Activated T-cell treated with anti-CD3 and anti-CD28 coated beads, Interleukin-2, amount 50 U/mL, for 24 hours (primary cell): ENCODE data around the gene AFAP1L1.

ENCODE experiments used
- DNase-seq: peaks from one replicate; pipeline ENCODE4 v3.0.0-alpha.2; 2020
- H3K27ac Mint-ChIP-seq: 2 replicates; pipeline ENCODE4 v1.8.0; 2020; ENCODE audit warnings: mild to moderate bottlenecking, mixed read lengths
- H3K27me3 Mint-ChIP-seq: 2 replicates; pipeline ENCODE4 v1.8.0; 2020; ENCODE audit warnings: mixed read lengths
- H3K36me3 Mint-ChIP-seq: 2 replicates; pipeline ENCODE4 v1.8.0; 2020; ENCODE audit warnings: low read depth, mixed read lengths
- H3K4me1 Mint-ChIP-seq: 2 replicates; pipeline ENCODE4 v1.8.0; 2020; ENCODE audit warnings: low read depth, mixed read lengths
- H3K4me3 Mint-ChIP-seq: 2 replicates; pipeline ENCODE4 v1.8.0; 2020; ENCODE audit warnings: mild to moderate bottlenecking, moderate library complexity, mixed read lengths
- H3K9me3 Mint-ChIP-seq: 2 replicates; pipeline ENCODE4 v1.8.0; 2020; ENCODE audit warnings: mixed read lengths

Gene AFAP1L1

DNA sequence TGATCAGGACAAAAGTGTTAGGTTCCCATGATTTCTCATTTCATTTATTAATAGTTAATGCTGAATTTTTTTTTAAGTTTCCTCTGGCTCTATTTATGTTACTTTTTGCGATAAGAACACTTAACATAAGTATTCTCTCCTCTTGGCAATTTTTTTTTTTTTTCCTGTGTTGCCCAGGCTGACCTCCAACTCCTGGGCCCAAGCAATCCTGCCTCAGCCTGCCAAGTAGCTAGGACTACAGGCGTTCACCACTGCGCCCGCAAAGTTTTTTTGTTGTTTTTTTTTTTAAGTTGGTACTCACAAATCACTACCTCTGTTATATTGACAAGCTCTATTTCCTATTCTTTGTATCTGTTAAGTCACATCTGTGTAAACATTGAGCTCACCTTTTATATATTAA, 80.5 kb downstream of the AFAP1L1 start:
- Mint-ChIP-seq H3K4me1 (peaks cover 89% of the 10 kb centered on the region), H3K4me3 (no peak overlapping the region), H3K27ac (peak overlapping the region; percentile 51), H3K27me3 (no peaks in the 10 kb centered on the region), H3K9me3 (no peaks in the 10 kb centered on the region), H3K36me3 (peaks cover 92% of the 10 kb centered on the region)
- DNase-seq = no peak

DNA sequence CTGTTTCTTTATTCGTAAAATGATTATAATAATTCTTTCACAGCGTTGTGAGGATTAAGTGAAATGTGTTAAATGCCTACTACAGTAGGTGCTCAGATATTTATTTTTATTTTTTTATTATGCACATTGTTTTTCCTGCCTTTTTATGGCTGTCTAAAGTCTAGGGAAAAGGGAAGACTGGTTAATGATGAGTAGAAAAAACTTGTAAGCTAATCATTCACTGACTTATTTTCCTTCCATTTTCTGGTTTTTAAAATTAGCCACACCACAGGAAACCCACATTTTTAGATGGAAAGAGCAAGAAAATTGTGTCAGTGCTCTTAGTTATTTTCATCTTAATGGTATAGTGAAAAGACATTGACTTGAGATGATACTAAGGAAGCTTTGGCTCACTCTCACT, 82.3 kb downstream of the AFAP1L1 start:
- Mint-ChIP-seq H3K27ac (peak overlapping the region; percentile 75), H3K27me3 (no peaks in the 10 kb centered on the region), H3K4me3 (no peak overlapping the region), H3K36me3 (peaks cover 83% of the 10 kb centered on the region), H3K4me1 (peaks cover 84% of the 10 kb centered on the region), H3K9me3 (no peaks in the 10 kb centered on the region)
- no peak for DNase-seq

DNA sequence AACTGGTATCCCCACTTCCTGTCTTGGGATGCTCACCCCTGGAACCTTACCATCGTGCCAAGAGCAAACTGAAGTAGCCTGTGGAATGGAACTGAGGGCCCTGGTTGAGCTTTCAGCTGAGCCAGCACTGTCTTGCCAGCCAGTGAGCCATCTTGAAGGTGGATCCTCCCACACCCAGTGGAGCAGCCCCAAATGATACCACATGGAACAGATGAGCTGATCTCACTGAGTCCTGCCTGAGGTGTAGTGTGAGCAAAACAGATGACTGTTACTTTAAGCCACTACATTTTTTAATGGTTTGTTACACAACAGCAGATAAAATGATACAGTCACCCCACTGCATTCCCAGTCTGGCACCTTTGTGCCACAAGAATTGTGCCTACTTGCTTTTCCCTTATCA, 84.0 kb downstream of the AFAP1L1 start:
- Mint-ChIP-seq H3K36me3 (peaks cover 79% of the 10 kb centered on the region), H3K4me3 (no peak overlapping the region), H3K4me1 (peaks cover 84% of the 10 kb centered on the region), H3K9me3 (no peaks in the 10 kb centered on the region), H3K27ac (peak overlapping the region; percentile 89), H3K27me3 (no peaks in the 10 kb centered on the region)
- no peak for DNase-seq

DNA sequence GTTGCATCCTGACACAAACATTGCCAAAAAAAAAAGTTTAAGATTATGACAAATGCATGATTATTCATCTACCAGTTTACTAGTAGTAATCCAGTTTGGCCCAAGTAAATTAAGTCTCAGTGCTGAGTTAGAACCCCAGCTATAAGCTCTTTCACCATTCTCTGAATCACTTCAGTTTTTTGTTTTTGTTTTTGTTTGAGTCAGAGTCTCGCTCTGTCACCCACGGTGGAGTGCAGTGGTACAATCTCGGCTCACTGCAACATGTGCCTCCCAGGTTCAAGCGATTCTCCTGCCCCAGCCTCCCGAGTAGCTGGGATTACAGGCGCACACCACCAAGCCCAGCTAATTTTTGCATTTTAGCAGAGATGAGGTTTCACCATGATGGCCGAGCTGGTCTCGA, 84.7 kb downstream of the AFAP1L1 start:
- Mint-ChIP-seq H3K27me3 (no peaks in the 10 kb centered on the region), H3K9me3 (no peaks in the 10 kb centered on the region), H3K4me1 (peaks cover 82% of the 10 kb centered on the region), H3K27ac (peak overlapping the region; percentile 89), H3K36me3 (peaks cover 74% of the 10 kb centered on the region), H3K4me3 (peak overlapping the region; percentile 42)
- DNase-seq = no peak

DNA sequence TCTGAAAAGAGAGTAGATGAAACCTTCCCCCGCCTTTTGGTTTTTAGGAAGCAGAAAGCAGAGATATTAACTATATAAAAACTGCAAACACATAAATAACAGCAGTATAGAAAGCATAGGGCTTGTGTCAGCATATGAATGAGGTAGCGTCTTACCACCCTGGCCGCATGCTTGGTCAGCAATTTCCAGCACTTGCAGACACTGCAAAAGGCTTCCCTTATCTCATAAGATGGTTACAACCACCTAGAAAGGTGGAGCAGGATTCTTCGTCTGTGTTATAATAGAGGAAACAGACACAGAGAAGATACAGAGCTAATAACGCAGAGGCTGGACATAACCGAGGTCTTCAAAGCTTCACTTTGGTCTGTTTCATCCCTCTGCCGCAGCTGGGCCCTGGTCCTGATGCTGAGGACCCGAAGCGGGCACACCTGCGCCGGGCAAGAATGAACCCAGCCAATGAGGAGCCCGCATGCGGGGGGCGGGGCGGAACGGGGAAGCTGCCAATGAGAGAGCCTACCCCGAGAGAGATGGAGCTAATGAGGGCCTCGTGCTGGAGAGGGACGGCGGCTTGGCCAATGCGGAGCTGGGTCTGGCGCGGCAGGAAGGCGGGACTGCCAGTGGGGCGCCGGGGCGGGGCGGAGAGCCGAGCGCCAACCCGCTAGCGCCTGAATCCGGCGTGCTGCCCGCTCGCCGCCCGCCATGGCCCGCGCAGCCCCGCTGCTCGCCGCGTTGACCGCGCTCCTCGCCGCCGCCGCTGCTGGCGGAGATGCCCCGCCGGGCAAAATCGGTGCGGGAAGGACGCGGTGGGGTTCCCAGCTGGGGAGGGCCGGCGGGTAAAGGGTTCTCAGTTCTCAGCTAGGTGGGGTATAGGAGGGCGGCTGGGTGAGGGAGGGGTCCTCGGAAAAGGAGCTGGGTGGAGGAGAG, 86.0 kb downstream of the AFAP1L1 start, which contains the start of gene PCYOX1L:
Gene PCYOX1L, plus strand, starts transcription at position 677 of the 924 bp plus-strand sequence. Its CDS starts 23 bp downstream, at position 700.
- Mint-ChIP-seq H3K4me3 (peak within 1 kb of the TSS; percentile 97), H3K36me3 (peaks cover 64% of the 10 kb centered on the region), H3K27me3 (no peaks in the 10 kb centered on the region), H3K9me3 (no peaks in the 10 kb centered on the region), H3K4me1 (peaks cover 70% of the 10 kb centered on the region), H3K27ac (peak within 1 kb of the TSS; percentile 95)
- DNase-seq = peak; percentile 93

DNA sequence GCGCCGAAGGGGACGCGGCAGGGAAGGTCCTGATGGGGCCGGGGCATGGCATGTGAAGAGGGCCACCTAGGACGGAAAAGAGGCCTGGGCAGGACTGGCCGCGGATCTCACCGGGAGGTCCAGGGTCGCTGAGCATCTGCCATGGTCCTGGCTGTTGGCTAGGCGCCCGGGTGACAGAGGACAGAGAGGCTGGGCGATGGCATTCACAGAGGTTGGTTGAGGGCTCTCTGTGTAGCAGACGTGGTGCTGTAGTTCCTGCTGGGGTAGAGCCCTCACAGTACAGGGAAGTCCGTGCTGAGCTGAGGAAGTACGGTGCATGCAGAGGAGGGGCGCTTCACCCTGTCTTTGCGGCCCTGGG, 86.6 kb downstream of the AFAP1L1 start:
- Mint-ChIP-seq H3K4me1 (peaks cover 67% of the 10 kb centered on the region), H3K9me3 (no peaks in the 10 kb centered on the region), H3K4me3 (peak overlapping the region; percentile 97), H3K27me3 (no peaks in the 10 kb centered on the region), H3K27ac (peak overlapping the region; percentile 95), H3K36me3 (peaks cover 64% of the 10 kb centered on the region)
- no peak for DNase-seq

DNA sequence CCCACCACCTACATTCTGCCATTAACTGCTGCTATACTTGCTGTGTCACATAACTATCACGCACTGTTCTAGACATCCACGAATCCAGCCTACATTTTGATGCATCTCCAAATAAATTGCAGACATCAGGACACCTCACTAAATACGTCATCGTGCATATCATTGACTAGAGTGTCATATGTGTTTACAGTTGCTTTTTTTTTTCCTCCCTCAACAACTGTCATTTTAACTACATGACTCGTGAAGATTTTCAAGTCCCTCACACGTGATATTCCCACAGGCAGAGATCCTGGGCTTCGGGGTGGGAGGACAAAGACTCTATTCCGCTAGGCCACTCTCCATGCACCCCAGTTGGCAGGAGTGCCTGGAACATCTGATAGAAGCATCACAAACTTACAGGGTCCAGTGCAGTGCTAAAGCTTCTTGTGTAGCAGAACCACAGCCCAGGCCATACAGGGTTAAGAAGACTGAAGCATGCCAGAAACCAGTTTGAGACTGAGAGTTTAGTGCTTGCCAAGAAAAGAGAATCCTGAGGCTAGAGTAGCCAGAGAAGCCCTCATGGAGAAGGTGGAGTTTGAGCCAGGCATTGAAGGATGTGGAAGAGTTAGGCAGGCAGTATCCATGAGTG, 87.3 kb downstream of the AFAP1L1 start:
- H3K27ac Mint-ChIP-seq = peak overlapping the region; percentile 95
- H3K4me1 Mint-ChIP-seq = peaks cover 62% of the 10 kb centered on the region
- DNase-seq = no peak
- no peaks in the 10 kb centered on the region for H3K9me3 Mint-ChIP-seq
- H3K36me3 Mint-ChIP-seq = peaks cover 62% of the 10 kb centered on the region
- no peaks in the 10 kb centered on the region for H3K27me3 Mint-ChIP-seq
- peak overlapping the region; percentile 97 for H3K4me3 Mint-ChIP-seq

DNA sequence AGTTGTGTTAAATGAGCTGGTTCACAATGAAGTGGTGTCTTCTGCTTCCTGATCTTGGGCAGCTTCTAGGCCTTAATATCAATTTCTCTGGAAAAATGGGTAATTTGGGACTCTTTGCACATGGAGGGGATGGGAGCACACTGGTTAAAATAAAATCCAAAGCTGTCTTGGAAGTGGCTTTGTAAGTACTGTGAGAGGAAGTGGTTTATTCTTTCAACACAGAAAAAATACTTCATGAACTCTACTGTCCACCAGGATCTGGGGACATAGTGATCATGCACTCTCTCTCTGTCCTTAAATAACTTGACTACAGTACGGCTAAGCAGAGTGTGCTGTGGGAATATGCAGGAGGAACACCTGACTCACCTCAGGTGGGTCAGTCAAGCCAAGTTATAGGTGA, 88.6 kb downstream of the AFAP1L1 start:
- no peak overlapping the region for H3K4me3 Mint-ChIP-seq
- DNase-seq = no peak
- H3K36me3 Mint-ChIP-seq = peaks cover 63% of the 10 kb centered on the region
- no peaks in the 10 kb centered on the region for H3K27me3 Mint-ChIP-seq
- peak overlapping the region; percentile 95 for H3K27ac Mint-ChIP-seq
- H3K9me3 Mint-ChIP-seq = no peaks in the 10 kb centered on the region
- H3K4me1 Mint-ChIP-seq = peaks cover 51% of the 10 kb centered on the region

DNA sequence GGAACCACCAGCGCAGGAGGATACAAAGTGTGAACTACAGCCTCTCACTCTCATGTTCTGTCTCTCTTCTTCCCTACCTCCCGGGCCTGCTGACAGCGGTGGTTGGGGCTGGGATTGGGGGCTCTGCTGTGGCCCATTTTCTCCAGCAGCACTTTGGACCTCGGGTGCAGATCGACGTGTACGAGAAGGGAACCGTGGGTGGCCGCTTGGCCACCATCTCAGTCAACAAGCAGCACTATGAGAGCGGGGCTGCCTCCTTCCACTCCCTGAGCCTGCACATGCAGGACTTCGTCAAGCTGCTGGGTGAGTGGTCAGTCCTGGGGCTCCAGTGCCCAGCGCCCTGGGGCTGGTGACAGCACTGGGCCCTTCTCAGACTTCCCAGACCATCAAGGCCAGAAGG, 90.9 kb downstream of the AFAP1L1 start:
- Mint-ChIP-seq H3K9me3 (no peaks in the 10 kb centered on the region), H3K27ac (peak overlapping the region; percentile 31), H3K27me3 (no peaks in the 10 kb centered on the region), H3K4me3 (no peak overlapping the region), H3K36me3 (peaks cover 68% of the 10 kb centered on the region), H3K4me1 (peaks cover 35% of the 10 kb centered on the region)
- no peak for DNase-seq

DNA sequence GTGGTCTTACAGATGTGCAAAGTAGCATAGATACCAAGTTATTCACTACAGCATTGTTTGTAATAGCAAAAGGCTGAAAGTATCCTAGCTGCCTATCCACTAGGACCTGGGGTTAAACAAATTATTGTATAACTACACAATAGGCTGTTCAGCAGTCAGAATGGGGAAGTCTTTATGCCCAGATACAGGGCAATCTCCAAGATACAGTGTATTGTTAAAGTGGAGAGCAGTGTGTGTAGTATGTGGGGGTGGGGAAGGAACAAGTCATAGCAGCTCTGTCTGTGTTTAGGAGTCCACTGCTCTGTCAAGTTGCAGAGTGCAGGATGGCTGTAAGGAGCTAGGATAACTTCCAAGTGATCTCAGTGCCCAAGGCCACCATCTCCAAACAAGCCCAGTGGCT, 91.7 kb downstream of the AFAP1L1 start:
- Mint-ChIP-seq H3K27ac (no peak overlapping the region), H3K27me3 (no peaks in the 10 kb centered on the region), H3K4me1 (peaks cover 37% of the 10 kb centered on the region), H3K36me3 (peaks cover 72% of the 10 kb centered on the region), H3K4me3 (no peak overlapping the region), H3K9me3 (no peaks in the 10 kb centered on the region)
- DNase-seq = no peak

DNA sequence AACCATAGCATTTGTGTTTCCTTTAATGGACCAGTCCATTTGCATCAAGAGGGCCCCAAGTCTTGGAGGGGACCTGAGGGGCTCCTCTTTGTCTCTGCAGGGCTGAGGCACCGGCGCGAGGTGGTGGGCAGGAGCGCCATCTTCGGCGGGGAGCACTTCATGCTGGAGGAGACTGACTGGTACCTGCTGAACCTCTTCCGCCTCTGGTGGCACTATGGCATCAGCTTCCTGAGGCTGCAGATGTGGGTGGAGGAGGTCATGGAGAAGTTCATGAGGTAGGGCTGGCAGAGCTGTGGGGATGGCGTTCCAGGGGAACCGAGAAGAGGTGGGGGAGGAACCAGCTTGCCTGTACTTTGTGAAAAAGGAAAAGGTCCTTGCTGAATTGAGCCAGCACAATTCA, 92.3 kb downstream of the AFAP1L1 start:
- Mint-ChIP-seq H3K36me3 (peaks cover 73% of the 10 kb centered on the region), H3K4me1 (peaks cover 32% of the 10 kb centered on the region), H3K27me3 (no peaks in the 10 kb centered on the region), H3K27ac (peak overlapping the region; percentile 72), H3K4me3 (no peak overlapping the region), H3K9me3 (no peaks in the 10 kb centered on the region)
- DNase-seq = no peak

DNA sequence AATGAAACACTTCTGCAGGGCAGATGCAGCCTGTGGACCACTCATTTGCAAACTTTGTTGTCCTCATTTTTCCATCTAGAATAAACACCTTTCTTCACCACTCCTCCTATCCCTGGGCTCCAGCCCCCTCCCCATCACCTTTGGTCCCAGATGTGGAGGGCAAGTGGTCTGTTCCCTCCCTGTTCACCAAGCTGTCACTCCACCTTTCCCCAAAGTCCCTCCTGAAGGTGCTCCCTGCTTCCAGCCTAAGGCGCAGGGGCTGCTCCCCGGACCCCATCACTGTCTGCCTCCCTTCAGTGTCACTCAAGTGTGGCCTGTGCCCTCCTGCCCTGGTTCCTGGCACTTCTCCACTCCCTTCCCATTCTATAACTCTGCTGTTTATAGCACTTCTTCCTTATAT, 93.1 kb downstream of the AFAP1L1 start:
- DNase-seq = no peak
- no peak overlapping the region for H3K4me3 Mint-ChIP-seq
- H3K9me3 Mint-ChIP-seq = no peaks in the 10 kb centered on the region
- no peak overlapping the region for H3K27ac Mint-ChIP-seq
- H3K4me1 Mint-ChIP-seq = peaks cover 28% of the 10 kb centered on the region
- H3K36me3 Mint-ChIP-seq = peaks cover 72% of the 10 kb centered on the region
- H3K27me3 Mint-ChIP-seq = no peaks in the 10 kb centered on the region

DNA sequence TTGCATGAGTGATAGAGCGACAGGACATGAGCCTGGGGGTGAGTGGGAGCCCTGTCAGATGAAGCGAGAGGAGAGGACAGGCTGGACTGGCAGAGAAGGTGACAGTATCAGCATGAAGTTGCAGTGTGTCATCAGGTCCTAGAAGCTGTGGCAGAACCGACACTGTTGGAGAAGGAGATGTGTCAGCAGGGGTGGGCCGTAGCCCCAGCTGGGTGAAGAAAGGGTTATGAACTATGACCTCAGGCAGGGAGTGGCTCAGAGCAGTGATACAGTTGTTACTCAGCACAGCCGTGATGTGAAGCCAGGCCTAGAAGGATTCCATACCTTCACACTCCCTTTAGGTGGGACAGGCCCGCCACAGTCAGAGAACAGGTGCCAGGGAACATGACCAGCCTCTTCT, 93.8 kb downstream of the AFAP1L1 start:
- Mint-ChIP-seq H3K27me3 (no peaks in the 10 kb centered on the region), H3K4me1 (peaks cover 21% of the 10 kb centered on the region), H3K9me3 (no peaks in the 10 kb centered on the region), H3K27ac (no peak overlapping the region), H3K36me3 (peaks cover 66% of the 10 kb centered on the region), H3K4me3 (no peak overlapping the region)
- no peak for DNase-seq

DNA sequence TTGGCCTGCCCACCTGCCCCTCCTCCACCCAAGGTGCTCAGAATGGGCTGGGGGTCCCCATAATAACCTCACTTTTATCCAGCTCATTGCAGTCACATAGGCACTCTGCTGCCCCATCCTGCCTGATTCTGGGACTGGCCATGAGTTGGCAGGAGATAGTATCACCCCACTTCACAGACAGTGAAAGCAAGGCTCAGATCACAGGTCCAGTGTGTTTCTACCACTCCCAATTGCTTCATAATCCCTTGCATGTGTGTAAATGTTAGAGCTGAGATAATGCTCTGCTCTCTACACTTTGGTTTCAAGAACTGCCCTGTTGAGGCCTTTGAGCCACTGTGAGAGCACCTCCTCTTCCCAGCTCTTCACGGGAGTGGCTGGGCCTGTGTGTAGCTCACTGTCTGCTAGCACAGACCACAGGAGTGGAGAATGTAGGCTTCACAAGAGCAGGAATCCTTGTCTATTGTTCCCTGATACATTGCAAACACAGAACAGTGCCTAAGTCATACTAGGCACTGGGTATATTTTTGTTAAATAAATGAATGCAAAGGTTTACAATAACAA, 94.6 kb downstream of the AFAP1L1 start:
- Mint-ChIP-seq H3K4me1 (peaks cover 17% of the 10 kb centered on the region), H3K27ac (no peak overlapping the region), H3K27me3 (no peaks in the 10 kb centered on the region), H3K36me3 (peaks cover 61% of the 10 kb centered on the region), H3K9me3 (no peaks in the 10 kb centered on the region), H3K4me3 (no peak overlapping the region)
- no peak for DNase-seq
